Right ventricle myocardium inferior (tissue), 1 donor: ENCODE measurements around the gene BSND. TPM values are rescaled to one million over a fixed set of nuclear protein-coding genes. Genes with fewer than 3 reads are reported as not detected.
"Not testable (repeated sequence)": the region's sequence is repeated elsewhere in the genome, so short reads cannot be mapped to it uniquely, and the experiment has no call there.

Source experiments
- ATAC-seq: fragments of 200-7000 bp; cut with Tn5 transposase; one replicate; pipeline ENCODE4 v1.9.1; 2020; ENCODE audit warnings: mild to moderate bottlenecking, moderate library complexity
- DNase-seq: peaks from one replicate; pipeline ENCODE4 v3.0.0; 2021; ENCODE audit errors: missing footprints
- intact Hi-C: fragments of 100-400 bp; cut with DNase I; formaldehyde crosslinking; loops from one replicate; pipeline ENCODE4 v1.11.0; 2022
- long read RNA-seq: library from polyadenylated mRNA; unstranded; transcript quantifications from one replicate; pipeline ENCODE4 v2.0.0, GENCODE V29; 2021
- total RNA-seq: library from RNA; stranded (reverse); fragmentation: NEBNext Ultra II Directional; extraction: Animal tissue kit (Norgen Biotek cat#: 25700); gene quantifications from one replicate; pipeline ENCODE4 v1.2.1, GENCODE V29; 2021
- donor health status: DM: no; HTN: yes; CAD: no; lungs with severe emphysema.

The BSND gene
- not detected for total RNA-seq
- long read RNA-seq = 0 reads

DNA sequence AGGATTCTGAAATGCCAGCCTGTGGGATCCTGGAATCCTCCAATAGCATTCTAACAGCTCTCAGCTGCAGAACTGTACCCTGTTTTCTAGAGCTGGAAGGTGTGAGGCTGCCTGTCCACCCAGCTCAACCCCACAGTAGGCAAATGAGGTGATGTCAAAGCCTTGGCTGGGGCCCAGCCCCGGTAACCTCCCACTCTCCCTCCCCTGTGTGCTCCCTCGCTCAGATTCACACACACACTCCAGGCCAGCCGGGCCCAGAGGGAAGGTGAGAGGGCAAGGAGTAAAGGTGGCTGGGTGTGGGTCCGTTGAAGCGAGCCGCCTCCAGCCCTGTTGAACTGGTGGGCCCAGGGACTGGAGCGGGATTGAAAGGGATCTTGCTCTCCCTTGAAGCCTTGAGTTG, at the start of gene BSND:
Gene BSND (plus strand): TSS at position 257 of the 400 bp plus-strand sequence. CDS start 254 bp downstream, outside the sequence.
- ATAC-seq (no peak), DNase-seq (no peak)
- intact Hi-C loops = no loop called here

- intact Hi-C loops = loop anchor here (5.0 kb wide), 1 partner anchor 62 kb away; the partner anchor contains the start of gene DHCR24
- ATAC-seq (no peak), DNase-seq (no peak)
Measured at GRCh38 chr1:54949053-54949452, 49.7 kb upstream of the BSND start.

DNA sequence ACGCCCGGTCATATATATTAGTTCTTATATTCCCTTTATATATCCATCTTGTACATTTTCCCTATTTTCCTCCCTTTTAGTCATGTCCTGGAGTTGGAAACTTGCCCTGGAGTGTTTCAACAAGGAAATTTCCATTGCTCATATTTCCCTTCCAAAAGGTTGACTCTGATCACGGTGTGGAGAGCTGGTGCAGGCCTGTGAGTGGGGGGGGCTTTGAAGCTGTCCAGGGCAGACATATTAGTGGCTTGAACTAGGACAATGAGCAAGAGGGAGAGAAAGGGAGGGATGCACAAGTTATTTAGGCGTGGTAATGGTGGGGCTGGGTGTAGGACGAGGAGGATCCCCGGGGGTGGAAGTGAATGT, 48.7 kb upstream of the BSND start:
- ATAC-seq (peak; percentile 27), DNase-seq (no peak)
- intact Hi-C loops = loop anchor here (1.0 kb wide), 2 partner anchors 46 to 72 kb away; no protein-coding TSS in a partner anchor

DNA sequence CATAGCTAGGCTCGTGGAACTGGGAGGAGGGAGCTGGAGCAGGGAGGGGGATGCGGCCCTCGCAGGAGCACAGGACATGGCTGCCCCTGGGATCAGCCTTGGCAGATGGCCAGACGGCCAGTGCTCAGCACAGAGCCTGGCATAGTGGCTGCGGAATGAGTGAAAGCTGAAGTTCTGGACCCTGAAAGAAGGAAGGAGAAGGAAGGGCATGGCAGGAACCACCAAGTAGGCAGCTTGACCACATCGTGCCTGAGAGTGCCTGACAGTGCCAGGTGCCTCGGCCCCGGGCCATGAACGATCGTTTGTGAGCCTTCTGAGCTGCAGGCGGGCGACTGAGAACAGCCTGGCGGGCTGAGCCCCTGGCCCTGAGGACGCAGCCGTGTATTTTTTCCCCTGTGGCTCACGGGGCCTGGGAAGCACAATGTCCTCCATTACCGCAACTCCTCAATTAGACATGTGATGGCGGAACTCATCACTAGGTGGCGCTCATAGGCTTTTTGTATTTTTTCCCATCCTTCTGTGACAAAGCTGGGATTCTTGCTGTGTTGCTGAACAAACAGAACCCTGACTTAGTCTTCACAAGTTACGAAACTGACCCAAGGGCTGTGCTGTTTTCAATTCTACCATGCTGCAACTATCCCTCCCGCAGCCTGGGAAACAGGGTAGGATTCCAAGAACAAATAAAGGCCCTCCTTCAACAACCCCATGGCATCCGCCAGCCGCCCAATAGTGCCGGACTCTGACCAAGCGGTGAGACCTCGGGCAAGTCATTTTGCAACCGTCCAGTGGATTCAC, 48.2 kb upstream of the BSND start:
- ATAC-seq (peak; percentile 91), DNase-seq (peak; percentile 73)
- intact Hi-C loops = loop anchor here (1.0 kb wide), 2 partner anchors 46 to 72 kb away; no protein-coding TSS in a partner anchor

DNA sequence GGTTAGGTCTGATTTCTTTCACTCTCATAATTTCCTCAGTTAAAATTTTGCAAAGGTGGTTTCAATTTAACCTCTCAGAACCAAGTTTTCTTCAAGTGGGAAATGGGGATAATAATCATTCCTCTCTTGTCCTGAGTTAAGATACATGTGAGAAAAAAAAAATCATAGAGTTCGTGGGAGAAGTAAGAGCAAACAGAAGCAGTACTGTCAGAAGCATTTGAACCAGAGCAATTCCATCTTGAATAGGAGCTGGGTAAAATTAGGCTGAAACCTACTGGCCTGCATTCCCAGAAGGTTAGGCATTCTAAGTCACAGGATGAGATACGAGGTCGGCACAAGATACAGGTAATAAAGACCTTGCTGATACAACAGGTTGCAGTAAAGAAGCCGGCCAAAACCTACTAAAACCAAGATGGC, 46.9 kb upstream of the BSND start:
- intact Hi-C loops = no loop called here
- no peak for ATAC-seq
- DNase-seq = no peak

- ATAC-seq = no peak
- intact Hi-C loops = no loop called here
Measured at GRCh38 chr1:54952950-54953718, 45.6 kb upstream of the BSND start.

DNA sequence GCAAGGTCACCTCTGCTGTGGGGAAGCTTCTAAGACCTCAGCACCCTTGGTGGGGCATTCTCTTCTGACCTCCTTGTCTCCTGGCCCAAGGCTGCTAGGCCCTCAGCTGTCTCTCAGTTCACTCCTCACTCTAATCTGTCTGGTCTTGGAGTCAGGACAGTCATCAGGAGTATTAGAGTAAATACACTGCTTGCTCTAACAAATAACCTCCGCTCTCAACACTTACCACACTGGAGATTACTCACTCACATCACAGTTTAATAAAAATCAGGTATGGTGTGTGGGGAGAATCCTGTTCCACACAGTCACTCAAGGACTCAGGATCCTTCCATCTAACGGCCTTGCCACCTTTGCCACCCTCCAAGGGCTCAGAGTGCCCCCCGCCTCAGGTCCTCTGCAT, 44.9 kb upstream of the BSND start:
- DNase-seq = no peak
- ATAC-seq = no peak
- intact Hi-C loops = no loop called here

More at GRCh38 chr1:54952950-54953718, 45.6 kb upstream of the BSND start:
- no peak for DNase-seq

- no peak for DNase-seq
- intact Hi-C loops = no loop called here
- ATAC-seq = no peak
Measured at GRCh38 chr1:54955359-54955758, 43.4 kb upstream of the BSND start.

DNA sequence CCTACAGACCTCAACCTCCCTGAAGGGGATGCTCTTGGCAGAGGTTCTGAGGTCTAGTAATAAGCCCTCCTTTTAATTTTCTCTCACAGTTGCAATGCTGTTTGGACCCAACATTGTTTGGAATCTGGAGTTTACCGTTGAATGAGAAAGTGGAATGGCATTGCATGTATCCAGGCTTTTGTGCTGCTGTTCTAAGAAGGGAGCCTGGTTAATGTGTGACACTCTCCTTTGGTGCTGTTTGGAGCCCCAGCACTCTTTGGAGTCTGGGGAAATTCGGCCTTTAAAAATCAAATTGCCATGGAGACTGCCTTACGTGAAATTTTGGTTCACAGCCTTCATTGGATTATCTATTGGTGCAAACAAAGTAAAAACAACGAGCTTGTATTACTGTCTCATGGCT, 42.0 kb upstream of the BSND start:
- intact Hi-C loops = no loop called here
- ATAC-seq (no peak), DNase-seq (no peak)

- intact Hi-C loops = no loop called here
- ATAC-seq = no peak
- no peak for DNase-seq
Measured at GRCh38 chr1:54959241-54959640, 39.5 kb upstream of the BSND start.

- intact Hi-C loops = no loop called here
- no peak for DNase-seq
- ATAC-seq = no peak
Measured at GRCh38 chr1:54962612-54963395, 35.9 kb upstream of the BSND start.

GRCh38 chr1:54963829-54964228, 34.9 kb upstream of the BSND start:
- ATAC-seq, intact Hi-C loops, DNase-seq: not testable (repeated sequence)

DNA sequence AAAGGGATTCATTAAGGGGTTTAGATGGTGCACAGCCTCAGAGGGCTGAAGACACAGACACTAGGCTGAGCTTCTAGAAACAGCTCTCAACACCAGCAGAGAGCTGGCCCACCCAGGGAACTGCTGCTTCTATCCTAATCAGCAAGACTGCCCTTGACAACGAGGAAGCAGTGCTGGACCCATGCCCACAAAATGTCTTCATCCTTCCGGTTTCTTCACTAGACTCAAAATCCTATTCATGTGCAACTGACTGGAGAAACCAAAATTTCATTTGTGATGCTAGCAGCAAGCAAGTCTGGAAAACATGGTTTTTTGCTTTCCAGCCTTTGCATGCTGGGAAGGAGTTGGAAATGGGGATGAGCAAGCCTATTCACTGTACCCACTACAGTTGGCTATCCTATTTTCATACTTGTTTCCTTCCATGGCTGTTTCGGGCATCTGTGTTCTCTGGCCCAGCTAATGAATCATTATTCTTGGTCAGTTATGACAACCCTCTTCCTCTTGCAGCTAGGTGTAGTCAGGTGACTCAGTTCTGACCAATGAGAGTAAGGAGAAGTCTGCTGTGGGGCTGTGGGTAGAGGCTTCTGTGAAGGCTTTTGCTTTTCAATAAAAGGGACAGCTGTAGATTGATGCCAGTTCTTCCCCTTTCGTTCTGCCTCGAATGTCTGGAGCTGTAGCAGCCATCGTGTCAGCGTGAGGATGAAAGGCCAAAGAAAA, 33.0 kb upstream of the BSND start:
- peak; percentile 69 for ATAC-seq
- peak; percentile 80 for DNase-seq
- intact Hi-C loops = no loop called here

DNA sequence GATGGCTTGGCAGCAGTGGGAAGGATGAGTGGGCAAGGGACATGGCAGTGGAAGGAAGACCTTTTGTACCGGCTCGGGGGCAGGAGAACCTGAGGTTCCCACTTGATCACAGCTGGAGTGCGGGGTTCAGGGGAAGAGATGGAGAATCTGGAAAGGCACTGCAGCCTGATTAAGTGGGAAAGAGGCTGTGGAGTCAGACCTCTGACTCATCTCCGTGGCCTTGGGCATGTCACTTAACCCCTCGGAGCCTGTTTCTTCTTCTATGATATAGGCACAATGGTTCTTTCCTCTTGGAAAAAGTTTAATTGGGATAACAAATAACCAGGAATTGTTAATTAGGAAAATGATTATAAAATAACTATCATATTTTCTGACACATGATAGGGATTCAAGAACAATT, 31.4 kb upstream of the BSND start:
- ATAC-seq = no peak

DNA sequence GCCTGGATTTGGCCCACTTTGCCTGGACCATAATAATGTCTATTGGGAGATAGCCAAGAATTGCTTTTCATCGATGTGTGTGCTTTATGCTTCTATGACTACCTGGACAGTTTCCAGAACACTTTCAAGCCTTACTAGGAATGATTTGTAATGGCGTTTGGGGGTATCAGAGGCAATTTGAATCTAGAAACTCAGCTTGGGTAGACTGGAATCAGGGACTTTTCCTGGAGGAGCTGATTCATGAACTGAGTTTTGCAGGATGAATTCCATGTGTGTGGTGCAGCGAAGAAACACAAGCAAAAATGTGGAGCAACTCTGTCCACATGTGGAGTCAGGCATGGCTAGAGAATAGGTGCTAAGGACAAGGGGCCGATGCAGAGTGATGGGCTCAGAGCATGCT, 30.2 kb upstream of the BSND start:
- ATAC-seq (no peak), DNase-seq (no peak)
- intact Hi-C loops = no loop called here

More for the DNA sequence above, 31.4 kb upstream of the BSND start:
- DNase-seq = no peak
- intact Hi-C loops = no loop called here

DNA sequence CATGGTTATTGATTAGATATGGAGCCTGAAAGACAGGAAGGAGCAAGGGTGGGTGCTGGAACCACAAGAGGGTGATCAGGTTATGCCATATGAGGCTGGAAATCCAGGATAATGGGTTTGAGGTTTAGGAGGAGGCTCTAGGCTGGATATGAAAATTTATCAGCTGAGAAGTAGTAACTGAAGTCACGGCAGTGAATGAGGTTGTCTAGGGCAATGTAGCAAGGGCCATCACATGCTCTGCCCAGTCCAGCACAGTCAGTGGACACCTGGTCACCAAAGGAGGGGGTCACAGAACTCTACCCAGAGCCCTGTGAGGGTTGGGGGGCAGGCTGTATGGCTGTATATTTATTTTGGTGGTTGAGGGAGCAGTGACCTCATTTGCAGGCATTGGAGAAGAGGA, 28.9 kb upstream of the BSND start:
- DNase-seq (no peak), ATAC-seq (no peak)
- intact Hi-C loops = no loop called here

DNA sequence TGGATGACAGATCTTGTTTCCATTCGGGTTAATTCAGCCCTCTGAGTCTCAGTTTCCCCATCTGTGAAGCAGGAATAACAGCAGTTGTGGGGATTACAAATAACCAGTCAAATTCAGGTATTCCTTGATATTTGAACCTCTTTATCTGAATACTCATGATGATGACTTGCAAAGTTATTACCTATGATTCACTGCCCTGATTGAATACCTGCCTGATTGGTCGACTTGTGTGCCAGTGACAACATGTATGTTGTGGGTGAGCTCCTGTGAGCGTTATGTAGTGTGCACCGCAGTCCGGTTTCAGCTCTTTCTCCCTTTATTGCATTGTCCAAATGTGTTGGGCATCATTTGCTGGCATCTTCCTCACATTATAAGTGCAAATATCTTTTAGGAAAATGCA, 27.8 kb upstream of the BSND start:
- ATAC-seq (no peak), DNase-seq (no peak)
- intact Hi-C loops = no loop called here

DNA sequence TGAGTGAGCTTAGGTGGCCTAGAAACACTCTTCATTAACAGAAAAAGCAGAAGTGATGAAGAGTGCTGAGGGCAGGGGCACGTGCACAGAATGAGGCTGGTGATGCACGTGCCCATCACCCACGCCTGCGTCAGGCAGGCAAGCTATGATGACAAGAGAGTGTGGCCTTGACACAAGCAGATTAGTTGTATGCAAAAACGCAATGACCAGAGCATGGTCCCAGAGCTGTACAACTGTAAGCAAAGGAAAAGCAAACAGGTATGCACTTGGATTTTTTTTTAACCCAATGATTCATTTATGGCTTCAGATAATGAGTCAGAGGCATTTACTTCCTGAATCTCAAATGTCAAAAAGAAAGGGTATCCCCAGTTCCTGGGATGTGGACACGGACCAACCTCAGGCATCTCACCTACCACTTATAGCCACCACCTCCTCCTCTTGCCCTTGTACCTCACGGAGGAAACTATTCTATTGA, 27.4 kb upstream of the BSND start:
- intact Hi-C loops = no loop called here
- ATAC-seq (no peak), DNase-seq (no peak)
